ENCODE data around the gene PLXNA4. TPM values are rescaled to one million over a fixed set of nuclear protein-coding genes. Genes with fewer than 3 reads are reported as not detected.
A peak's percentile ranks its signal among the peaks of the same experiment; 100 is the strongest.

The PLXNA4 gene
- total and polyA plus RNA-seq, 9 of the 15 experiments (the other 6 are each of a cell fraction or from before 2014, with no cell fraction given), result under 0.01 to 0.09 TPM; not detected in 7

- TF ChIP-seq NR2C2 (CRISPR knock-in tag; IDR thresholded peaks at IDR 0.05), result no peak
- no peak for TF ChIP-seq NR2C2 (tag; IDR thresholded peaks at IDR 0.05)
- TF ChIP-seq CTCF (IDR thresholded peaks at IDR 0.05 in 2 of 3, conservative IDR thresholded peaks at IDR 0.05 in 1 of 3; ENCODE audit: insufficient read depth in 2 of 3, low read depth in 1 of 3, low read length in 3 of 3), result no peak
- TF ChIP-seq NCOA1 (IDR thresholded peaks at IDR 0.05; ENCODE audit: low read depth), result no peak
- no peak for TF ChIP-seq PHTF2 (CRISPR knock-in tag; IDR thresholded peaks at IDR 0.05)
- no peak for TF ChIP-seq RNF219 (CRISPR knock-in tag; IDR thresholded peaks at IDR 0.05)
- no peak for TF ChIP-seq ZNF324 (CRISPR knock-in tag; IDR thresholded peaks at IDR 0.05)
Measured at GRCh38 chr7:132347858-132348257, 228.4 kb downstream of the PLXNA4 start (continued).

DNA sequence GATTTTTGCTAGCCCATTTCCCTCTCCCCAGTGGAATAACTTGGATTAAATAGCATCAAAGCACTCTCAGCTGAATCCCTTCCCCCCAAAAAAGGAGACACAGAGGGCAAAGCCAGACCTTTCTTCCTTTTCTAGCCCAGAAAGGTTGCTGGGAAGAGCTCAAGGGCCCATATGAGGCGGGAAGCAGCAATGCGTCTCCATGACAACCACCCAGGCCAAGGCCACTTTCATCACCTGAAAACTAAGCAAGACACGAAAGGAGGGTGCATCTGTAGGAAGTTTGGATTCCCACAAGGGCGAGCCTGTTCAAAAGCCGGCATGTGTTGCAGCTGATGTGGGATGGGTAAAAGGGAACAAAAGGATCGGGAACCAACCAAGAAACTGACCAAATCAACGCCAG is 229.1 kb downstream of the PLXNA4 start:
- BruUV-seq (replicated peaks), result no TSS peak
- POLR2A ChIA-PET, result interaction anchor here (0.6 to 1.2 kb wide), 2 partner anchors 18 to 518 kb away, joined by 3 to 5 read pairs; no protein-coding TSS in a partner anchor
- H4K20me1 ChIP-seq (replicated peaks; ENCODE audit: control insufficient read depth, insufficient read depth, low read length), result no peaks in the 10 kb centered on the region
- ATAC-seq (no peak), DNase-seq (ENCODE audit: extremely low read depth in 1 of 4, low spot score in 3 of 4) (no peak), FAIRE-seq (no peak)
- no peak overlapping the region for H3K4me3 ChIP-seq
- H3K79me2 ChIP-seq (ENCODE audit: control insufficient read depth, insufficient read depth, low read length), result no peaks in the 10 kb centered on the region
- H3K27ac ChIP-seq (ENCODE audit: extremely low read depth, low read depth, low read length), result no peak overlapping the region
- no peaks in the 10 kb centered on the region for H3K36me3 ChIP-seq (ENCODE audit: control insufficient read depth, insufficient read depth, low read length)
- 2% methylated on average over 7 of the region's 7 CpGs for WGBS (ENCODE audit: insufficient coverage, low coverage, missing lambda C conversion rate)
- no peaks in the 10 kb centered on the region for H3K9me1 ChIP-seq (ENCODE audit: control insufficient read depth, insufficient read depth, low read length)
- no peak overlapping the region for H3K4me2 ChIP-seq (ENCODE audit: insufficient read depth, low read length)
- intact Hi-C loops (cut with micrococcal nuclease) (no loop called here), in situ Hi-C loops (cut with MboI) (no loop called here)
- no peak overlapping the region for H3K9ac ChIP-seq (ENCODE audit: insufficient read depth in 1 of 2, low read depth in 2 of 2, low read length in 2 of 2)
- H3K4me1 ChIP-seq (replicated peaks in 1 of 2; ENCODE audit: control insufficient read depth in 2 of 2, insufficient read depth in 2 of 2, low read length in 2 of 2), result no peaks in the 10 kb centered on the region
- no peak overlapping the region for H2AFZ ChIP-seq (ENCODE audit: low read depth, low read length)
- peaks cover 6 to 26% of the 10 kb centered on the region in 2 experiments; a peak in 4 of 5 replicates for H3K27me3 ChIP-seq (ENCODE audit: control insufficient read depth in 2 of 2, insufficient read depth in 2 of 2, low read length in 2 of 2)
- H3K9me3 ChIP-seq (replicated peaks; ENCODE audit: control insufficient read depth, insufficient read depth, low read depth, low read length), result no peaks in the 10 kb centered on the region
- CTCF ChIA-PET (ENCODE audit: low intra/inter-chr PET ratio), result no interaction called here
- TF ChIP-seq MNT (conservative IDR thresholded peaks at IDR 0.05), result no peak
- no peak for TF ChIP-seq ZNF282 (CRISPR knock-in tag; IDR thresholded peaks at IDR 0.05)
- peak; percentile 55 for TF ChIP-seq RFX1 (IDR thresholded peaks at IDR 0.05)
